ENCODE results near the gene STRBP. TPM values are rescaled to one million over a fixed set of nuclear protein-coding genes. Genes with fewer than 3 reads are reported as not detected.

The STRBP gene
- polyA plus RNA-seq, 5 donors: 30.4 to 38.3 (median 37.5) TPM

Other genes starting within 250 kb of the STRBP start
- under 1 TPM in 4 of 5 donors, not detected in 1; 0.15 to 0.71 (median 0.36) TPM for gene GPR21, start 234.9 kb downstream of the STRBP start, polyA plus RNA-seq (ENCODE audit: insufficient read depth in 1 of 5, insufficient read length in 5 of 5, low replicate concordance in 1 of 5)
- gene CRB2, start 87.6 kb upstream of the STRBP start, polyA plus RNA-seq (ENCODE audit: insufficient read depth in 1 of 5, insufficient read length in 5 of 5, low replicate concordance in 1 of 5): under 1 TPM; 0.16 to 0.64 (median 0.31) TPM